Esophagus squamous epithelium (tissue), 4 donors: ENCODE measurements around the gene RASSF5.

Experiments
- POLR2A ChIP-seq, 4 donors: fragments of 450-650 bp; IDR thresholded peaks; one replicate each; pipeline ENCODE4 v1.6.1; 2017; ENCODE audit warnings: antibody characterized with exemption in 4 of 4, mild to moderate bottlenecking in 4 of 4, moderate library complexity in 3 of 4
- TF ChIP-seq, protein P1 (sequence below), 6 experiments: fragments of 450-650 bp in 4 of 6; fragments of 200-600 bp in 2 of 6; sonication (generic) in 2 of 6; IDR thresholded peaks; one replicate each; pipeline ENCODE4 v1.5.1; 2016 to 2019; ENCODE audit warnings: antibody characterized with exemption in 6 of 6, mild to moderate bottlenecking in 4 of 6, moderate library complexity in 4 of 6

- TF ChIP-seq, protein P1, sequence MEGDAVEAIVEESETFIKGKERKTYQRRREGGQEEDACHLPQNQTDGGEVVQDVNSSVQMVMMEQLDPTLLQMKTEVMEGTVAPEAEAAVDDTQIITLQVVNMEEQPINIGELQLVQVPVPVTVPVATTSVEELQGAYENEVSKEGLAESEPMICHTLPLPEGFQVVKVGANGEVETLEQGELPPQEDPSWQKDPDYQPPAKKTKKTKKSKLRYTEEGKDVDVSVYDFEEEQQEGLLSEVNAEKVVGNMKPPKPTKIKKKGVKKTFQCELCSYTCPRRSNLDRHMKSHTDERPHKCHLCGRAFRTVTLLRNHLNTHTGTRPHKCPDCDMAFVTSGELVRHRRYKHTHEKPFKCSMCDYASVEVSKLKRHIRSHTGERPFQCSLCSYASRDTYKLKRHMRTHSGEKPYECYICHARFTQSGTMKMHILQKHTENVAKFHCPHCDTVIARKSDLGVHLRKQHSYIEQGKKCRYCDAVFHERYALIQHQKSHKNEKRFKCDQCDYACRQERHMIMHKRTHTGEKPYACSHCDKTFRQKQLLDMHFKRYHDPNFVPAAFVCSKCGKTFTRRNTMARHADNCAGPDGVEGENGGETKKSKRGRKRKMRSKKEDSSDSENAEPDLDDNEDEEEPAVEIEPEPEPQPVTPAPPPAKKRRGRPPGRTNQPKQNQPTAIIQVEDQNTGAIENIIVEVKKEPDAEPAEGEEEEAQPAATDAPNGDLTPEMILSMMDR (IDR thresholded peaks at IDR 0.05) = peak; percentile 60 to 92 (median 84)
- TF ChIP-seq POLR2A (IDR thresholded peaks at IDR 0.05) = no peak
Observed at GRCh38 chr1:206461602-206462455, 45.5 kb upstream of the RASSF5 start.
